OCI-LY3 (cell line): ENCODE measurements around the gene HRAS.

Experiments
- EZH2phosphoT487 ChIP-seq: fragments of 200-600 bp; shearing (Covaris generic); IDR thresholded peaks from 2 replicates; pipeline ENCODE4 v1.6.1; 2018; ENCODE audit warnings: antibody characterized with exemption, mixed run types, low read depth
- TF ChIP-seq, protein P1 (sequence below): fragments of 200-600, 300-600 bp; sonication (generic); IDR thresholded peaks from 2 replicates; pipeline ENCODE4 v1.5.1; 2014; ENCODE audit warnings: antibody characterized with exemption, low read length, low read depth

DNA sequence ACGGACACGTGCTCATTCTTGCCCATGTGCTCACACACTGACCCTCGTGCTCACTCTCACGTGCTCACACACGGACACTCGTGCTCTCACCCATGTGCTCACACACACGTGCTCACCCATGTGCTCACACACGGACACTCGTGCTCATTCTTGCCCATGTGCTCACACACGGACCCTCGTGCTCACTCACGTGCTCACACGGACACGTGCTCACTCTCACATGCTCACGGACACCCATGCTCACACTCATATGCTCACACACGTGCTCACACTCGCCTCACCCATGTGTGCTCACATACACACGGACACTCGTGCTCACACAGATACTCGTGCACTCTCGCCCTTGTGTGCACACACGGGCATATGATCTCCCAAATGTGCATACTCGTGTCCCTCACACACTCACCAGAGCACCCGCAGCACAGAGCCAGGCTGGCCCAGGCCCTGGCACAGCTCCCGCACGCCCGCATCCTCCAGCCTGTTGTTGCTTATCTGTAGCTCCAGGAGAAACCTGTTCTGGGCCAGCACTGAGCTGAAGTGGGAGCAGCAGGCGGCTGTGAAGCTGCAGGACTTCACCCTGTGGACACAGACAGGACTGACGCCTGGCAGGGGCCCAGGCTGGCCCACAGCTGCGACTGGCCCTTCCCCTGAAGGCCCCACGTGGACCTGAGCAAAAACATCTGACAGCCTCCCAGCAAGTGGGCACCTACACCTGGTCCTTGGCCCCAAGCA lies 37.6 kb downstream of the HRAS start:
- no peak for TF ChIP-seq EZH2phosphoT487
- TF ChIP-seq, protein P1, sequence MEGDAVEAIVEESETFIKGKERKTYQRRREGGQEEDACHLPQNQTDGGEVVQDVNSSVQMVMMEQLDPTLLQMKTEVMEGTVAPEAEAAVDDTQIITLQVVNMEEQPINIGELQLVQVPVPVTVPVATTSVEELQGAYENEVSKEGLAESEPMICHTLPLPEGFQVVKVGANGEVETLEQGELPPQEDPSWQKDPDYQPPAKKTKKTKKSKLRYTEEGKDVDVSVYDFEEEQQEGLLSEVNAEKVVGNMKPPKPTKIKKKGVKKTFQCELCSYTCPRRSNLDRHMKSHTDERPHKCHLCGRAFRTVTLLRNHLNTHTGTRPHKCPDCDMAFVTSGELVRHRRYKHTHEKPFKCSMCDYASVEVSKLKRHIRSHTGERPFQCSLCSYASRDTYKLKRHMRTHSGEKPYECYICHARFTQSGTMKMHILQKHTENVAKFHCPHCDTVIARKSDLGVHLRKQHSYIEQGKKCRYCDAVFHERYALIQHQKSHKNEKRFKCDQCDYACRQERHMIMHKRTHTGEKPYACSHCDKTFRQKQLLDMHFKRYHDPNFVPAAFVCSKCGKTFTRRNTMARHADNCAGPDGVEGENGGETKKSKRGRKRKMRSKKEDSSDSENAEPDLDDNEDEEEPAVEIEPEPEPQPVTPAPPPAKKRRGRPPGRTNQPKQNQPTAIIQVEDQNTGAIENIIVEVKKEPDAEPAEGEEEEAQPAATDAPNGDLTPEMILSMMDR, result no peak
